Large intestine (tissue), 12 donors: ENCODE measurements around the gene OR6C2. TPM values are rescaled to one million over a fixed set of nuclear protein-coding genes. Genes with fewer than 3 reads are reported as not detected.
"Not testable (repeated sequence)": the region's sequence is repeated elsewhere in the genome, so short reads cannot be mapped to it uniquely, and the experiment has no call there.

Experiments used
- DNase-seq, 2 donors: peaks; one replicate each; pipeline versions ENCODE4 v3.0.0 to v3.0.0-alpha.2; 2013
- H3K27ac ChIP-seq: one replicate; pipeline ENCODE4 v1.5.1; 2013; ENCODE audit warnings: low read length
- H3K27me3 ChIP-seq: 2 replicates; pipeline ENCODE4 v1.6.1; 2013; ENCODE audit warnings: low read length; ENCODE audit not compliant: control insufficient read depth, insufficient read depth
- H3K36me3 ChIP-seq: 2 replicates; pipeline ENCODE4 v1.6.1; 2013; ENCODE audit warnings: low read length; ENCODE audit not compliant: control insufficient read depth, insufficient read depth
- H3K4me1 ChIP-seq: one replicate; pipeline ENCODE4 v1.6.1; 2013; ENCODE audit warnings: low read length; ENCODE audit not compliant: control insufficient read depth, insufficient read depth
- H3K4me3 ChIP-seq: one replicate; pipeline ENCODE4 v1.5.1; 2013; ENCODE audit warnings: low read length
- H3K9me3 ChIP-seq: one replicate; pipeline ENCODE4 v1.6.1; 2013; ENCODE audit warnings: mild to moderate bottlenecking, low read depth, low read length, moderate library complexity; ENCODE audit not compliant: control insufficient read depth
- WGBS: methylation state at CpG from one replicate; pipeline ENCODE4 v1.1.5; 2013; ENCODE audit warnings: low lambda C conversion rate; ENCODE audit not compliant: insufficient coverage; 5-methylcytosine and 5-hydroxymethylcytosine counted together
- long read RNA-seq, 11 donors: transcript quantifications; one replicate each; lab custom pipeline, GENCODE V29; 2026
- polyA plus RNA-seq: library from polyadenylated mRNA; unstranded; fragments of 120-200 nt; gene quantifications from one replicate; pipeline ENCODE4 v1.2.1, GENCODE V29; 2013

Gene OR6C2
- polyA plus RNA-seq: not detected
- long read RNA-seq, donor 1: 0 reads
- long read RNA-seq, donor 2: 0 reads
- long read RNA-seq, donor 3: 0 reads
- long read RNA-seq, donor 4: 0 reads
- long read RNA-seq, donor 5: 0 reads
- long read RNA-seq, donor 6: 0 reads
- long read RNA-seq, donor 7: 0 reads
- long read RNA-seq, donor 8: 0 reads
- long read RNA-seq, donor 9: 0 reads
- long read RNA-seq, donor 10: 0 reads
- long read RNA-seq, donor 11: 0 reads

GRCh38 chr12:55443776-55444175 lies at the start of gene OR6C2:
Gene OR6C2 (plus strand): TSS chr12:55444076. CDS start chr12:55452214, 8,138 bp downstream.
- WGBS: 100% methylated on average over 1 of the region's 2 CpGs
- no peaks in the 10 kb centered on the region for H3K27me3 ChIP-seq
- no peaks in the 10 kb centered on the region for H3K9me3 ChIP-seq
- no peak for DNase-seq
- no peak within 1 kb of the TSS for H3K27ac ChIP-seq
- H3K36me3 ChIP-seq: no peaks in the 10 kb centered on the region
- H3K4me1 ChIP-seq: no peaks in the 10 kb centered on the region
- H3K4me3 ChIP-seq: no peak within 1 kb of the TSS

GRCh38 chr12:55396326-55396725 lies 47.5 kb upstream of the OR6C2 start:
- Histone ChIP-seq H3K9me3 (peaks cover 4% of the 10 kb centered on the region), H3K4me1 (no peaks in the 10 kb centered on the region), H3K27me3 (no peaks in the 10 kb centered on the region), H3K27ac (no peak overlapping the region), H3K4me3 (no peak overlapping the region), H3K36me3 (no peaks in the 10 kb centered on the region)
- no peak for DNase-seq
- no CpG with 5 or more reads among the region's 1 CpG for WGBS

DNA sequence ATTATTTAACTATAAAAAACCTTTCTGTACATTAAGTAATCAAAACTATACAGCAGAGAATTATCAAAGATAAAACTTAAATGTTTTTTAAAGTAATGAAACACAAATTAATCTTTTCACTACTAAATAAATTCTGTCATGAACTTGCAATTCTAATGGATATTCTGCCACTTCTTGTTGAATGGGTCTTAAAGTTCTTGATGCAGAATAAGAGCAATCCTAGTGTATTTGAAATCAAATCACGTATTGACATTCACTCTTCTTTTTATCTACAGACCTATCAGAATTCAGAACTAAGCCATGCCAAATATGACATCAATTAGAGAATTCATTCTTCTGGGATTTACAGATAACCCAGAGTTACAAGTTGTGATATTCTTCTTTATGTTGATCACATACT lies 43.6 kb upstream of the OR6C2 start, which contains the start of gene OR6C65:
OR6C65 (plus strand) TSS at position 301 of the 400 bp plus-strand sequence; CDS start at position 301, 0 bp downstream.
- Histone ChIP-seq H3K4me3 (no peak within 1 kb of the TSS), H3K27ac (no peak within 1 kb of the TSS), H3K36me3 (no peaks in the 10 kb centered on the region), H3K4me1 (no peaks in the 10 kb centered on the region), H3K9me3 (no peaks in the 10 kb centered on the region), H3K27me3 (no peaks in the 10 kb centered on the region)
- no peak for DNase-seq
- no CpG with 5 or more reads among the region's 1 CpG for WGBS

DNA sequence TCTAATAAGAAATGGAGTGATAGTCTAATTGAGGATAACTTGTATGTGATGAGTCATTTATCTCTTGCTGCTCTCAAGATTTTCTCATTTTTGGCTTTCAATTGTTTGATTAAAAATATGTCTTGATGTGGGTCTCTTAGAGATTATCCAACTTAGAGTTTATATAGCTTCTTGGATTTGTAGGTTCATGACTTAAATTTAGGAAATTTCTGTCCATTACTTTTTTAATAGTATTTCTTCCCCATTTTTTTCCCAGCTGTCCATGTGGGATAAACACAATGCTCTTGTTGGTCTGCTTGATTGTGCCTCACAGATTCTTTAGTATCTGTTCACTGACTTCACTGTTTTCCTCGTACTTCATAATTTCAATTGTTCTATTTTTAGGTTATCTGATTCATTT lies 36.0 kb upstream of the OR6C2 start:
- H3K36me3 ChIP-seq: no peaks in the 10 kb centered on the region
- H3K9me3 ChIP-seq: no peaks in the 10 kb centered on the region
- H3K4me1 ChIP-seq: no peaks in the 10 kb centered on the region
- no peak for DNase-seq
- no peak overlapping the region for H3K27ac ChIP-seq
- WGBS: 100% methylated on average over 1 of the region's 1 CpG
- H3K4me3 ChIP-seq: no peak overlapping the region
- H3K27me3 ChIP-seq: no peaks in the 10 kb centered on the region

- H3K4me3 ChIP-seq, H3K27ac ChIP-seq, DNase-seq, H3K9me3 ChIP-seq, H3K27me3 ChIP-seq, H3K4me1 ChIP-seq, H3K36me3 ChIP-seq: not testable (repeated sequence)
- 100% methylated on average over 1 of the region's 1 CpG for WGBS
Observed at GRCh38 chr12:55409133-55409532, 34.7 kb upstream of the OR6C2 start.

DNA sequence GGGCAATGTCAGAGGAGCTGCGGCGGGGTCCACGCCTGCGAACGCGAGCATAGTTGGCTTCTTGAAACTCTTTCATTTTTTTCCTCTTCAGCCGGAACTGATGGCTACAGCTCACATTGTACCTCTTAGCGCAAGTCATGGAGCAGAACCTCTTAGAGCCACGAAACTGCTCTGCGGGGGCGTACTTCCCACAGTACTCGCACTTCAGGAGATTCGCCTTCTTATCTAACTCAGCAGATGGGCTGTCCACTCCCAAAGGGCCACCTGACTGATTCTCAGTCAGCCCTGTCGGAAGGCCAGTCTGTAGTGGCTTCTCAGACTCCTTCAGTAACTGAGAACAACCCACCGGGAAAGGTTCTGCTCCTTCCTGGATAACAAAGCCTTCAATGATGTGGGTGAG lies 31.7 kb upstream of the OR6C2 start:
- no CpG with 5 or more reads among the region's 15 CpGs for WGBS
- DNase-seq, H3K4me1 ChIP-seq, H3K36me3 ChIP-seq, H3K4me3 ChIP-seq, H3K27ac ChIP-seq, H3K9me3 ChIP-seq, H3K27me3 ChIP-seq: not testable (repeated sequence)

DNA sequence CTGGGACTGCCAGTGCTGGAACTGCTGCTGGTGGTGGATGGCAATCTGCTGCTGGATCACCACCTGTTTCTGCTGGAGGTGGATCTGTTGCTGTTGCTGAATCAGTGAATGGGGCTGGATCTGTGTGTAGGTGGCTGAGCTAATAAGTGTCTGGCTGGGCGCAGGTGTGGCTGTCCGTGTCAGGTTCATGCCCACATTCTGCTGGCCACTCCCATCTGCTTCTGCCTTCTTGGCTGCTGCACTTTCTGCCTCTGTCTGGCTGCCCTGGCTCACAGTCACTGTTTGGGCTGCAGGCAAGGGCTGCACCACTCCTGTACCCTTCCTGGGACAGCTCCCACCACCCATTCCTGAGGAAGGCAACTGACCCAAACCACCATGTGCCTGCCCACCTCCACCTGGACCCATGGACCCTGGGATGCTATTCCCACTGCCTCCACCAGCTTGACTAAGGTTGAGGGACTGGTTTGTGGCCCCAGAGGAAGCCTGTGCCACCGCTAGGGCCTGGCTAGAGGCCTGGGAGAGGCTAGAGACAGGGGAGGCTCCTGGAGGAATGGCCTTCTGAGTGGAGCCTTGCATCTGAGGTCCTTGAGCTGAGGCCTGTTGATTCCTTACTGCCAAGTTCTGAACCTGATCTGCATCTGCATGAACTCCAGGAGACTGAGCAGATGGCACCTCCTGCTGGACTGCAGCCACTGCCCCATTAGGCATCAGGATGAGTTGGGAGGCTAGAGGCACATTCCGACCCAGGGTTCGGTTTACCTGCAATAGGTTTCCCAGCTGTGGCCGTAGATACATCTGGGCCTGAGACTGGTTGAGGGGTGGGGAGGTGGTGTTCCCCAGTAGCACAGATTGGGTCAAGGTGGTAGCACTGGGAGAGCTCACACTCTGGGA lies 30.1 kb upstream of the OR6C2 start:
- H3K4me1 ChIP-seq, H3K4me3 ChIP-seq, H3K9me3 ChIP-seq, H3K27me3 ChIP-seq, H3K27ac ChIP-seq, DNase-seq, H3K36me3 ChIP-seq: not testable (repeated sequence)
- no CpG with 5 or more reads among the region's 6 CpGs for WGBS

- not testable (repeated sequence) for H3K27ac ChIP-seq, H3K27me3 ChIP-seq, H3K36me3 ChIP-seq, H3K9me3 ChIP-seq, H3K4me1 ChIP-seq, DNase-seq, H3K4me3 ChIP-seq
- WGBS: no CpG with 5 or more reads among the region's 11 CpGs
Observed at GRCh38 chr12:55414396-55414823, 29.5 kb upstream of the OR6C2 start.

DNA sequence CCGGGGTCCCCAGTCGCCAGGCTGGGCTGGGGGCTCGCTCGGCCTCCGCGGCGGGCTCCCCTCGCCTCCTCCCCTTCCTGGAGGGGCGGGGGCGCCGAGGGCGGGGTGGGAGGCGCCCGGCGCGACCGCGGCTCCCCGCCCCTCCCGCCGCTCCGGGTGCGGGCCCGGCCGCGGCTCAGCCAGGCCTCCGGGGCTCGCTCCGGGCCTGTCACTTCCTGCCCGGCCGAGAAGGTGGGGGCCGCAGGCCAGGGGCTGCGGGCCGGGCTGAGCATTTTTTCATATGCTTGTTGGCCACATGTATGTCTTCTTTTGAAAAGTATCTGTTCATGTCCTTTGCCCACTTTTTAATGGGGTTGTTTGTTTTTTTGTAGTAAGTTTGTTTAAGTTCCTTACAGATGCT lies 29.0 kb upstream of the OR6C2 start:
- not testable (repeated sequence) for H3K27me3 ChIP-seq, H3K9me3 ChIP-seq, H3K4me1 ChIP-seq, DNase-seq, H3K27ac ChIP-seq, H3K4me3 ChIP-seq, H3K36me3 ChIP-seq
- no CpG with 5 or more reads among the region's 34 CpGs for WGBS

GRCh38 chr12:55416961-55417360 lies 26.9 kb upstream of the OR6C2 start:
- H3K9me3 ChIP-seq: no peaks in the 10 kb centered on the region
- no peaks in the 10 kb centered on the region for H3K36me3 ChIP-seq
- WGBS: no CpG with 5 or more reads among the region's 1 CpG
- no peaks in the 10 kb centered on the region for H3K27me3 ChIP-seq
- H3K4me3 ChIP-seq: no peak overlapping the region
- DNase-seq: no peak
- no peaks in the 10 kb centered on the region for H3K4me1 ChIP-seq
- H3K27ac ChIP-seq: no peak overlapping the region
